ENCODE data around the gene DLG3.
"Not testable (repeated sequence)": the region's sequence is repeated elsewhere in the genome, so short reads cannot be mapped to it uniquely, and the experiment has no call there.

The DLG3 gene

GRCh38 chrX:70444326-70444945 lies at the start of gene DLG3:
Gene DLG3, plus strand, starts transcription at chrX:70444835. Its CDS starts 367 bp downstream, at chrX:70445202.
- Histone ChIP-seq H3K36me3 (ENCODE audit: insufficient read depth, low read length) (no peaks in the 10 kb centered on the region), H3K27me3 (ENCODE audit: insufficient read depth, low read length, poor library complexity, severe bottlenecking) (no peaks in the 10 kb centered on the region), H3K79me2 (ENCODE audit: insufficient read depth, low read length) (no peaks in the 10 kb centered on the region), H3K4me1 (ENCODE audit: insufficient read depth, low read length, poor library complexity, severe bottlenecking) (peaks cover 2% of the 10 kb centered on the region), H3K9me2 (replicated peaks; ENCODE audit: low read depth, low read length) (no peaks in the 10 kb centered on the region), H3K4me2 (ENCODE audit: low read depth, low read length, poor library complexity, severe bottlenecking) (no peak within 1 kb of the TSS), H4K20me1 (ENCODE audit: insufficient read depth, low read length, poor library complexity, severe bottlenecking) (no peaks in the 10 kb centered on the region), H2AFZ (ENCODE audit: low read length) (no peak within 1 kb of the TSS), H3K4me3 (ENCODE audit: low read length, poor library complexity, severe bottlenecking) (no peak within 1 kb of the TSS), H3K9me3 (ENCODE audit: insufficient read depth, low read depth, low read length) (no peaks in the 10 kb centered on the region), H3K9ac (ENCODE audit: low read depth, low read length, poor library complexity, severe bottlenecking) (no peak within 1 kb of the TSS), H3F3A (ENCODE audit: low read depth) (no peaks in the 10 kb centered on the region)
- no peak for TF ChIP-seq CTCF (conservative IDR thresholded peaks at IDR 0.05; ENCODE audit: low read length)
- TF ChIP-seq EZH2phosphoT487 (IDR thresholded peaks at IDR 0.05; ENCODE audit: borderline replicate concordance) = no peak

- Histone ChIP-seq H3F3A (ENCODE audit: low read depth) (no peaks in the 10 kb centered on the region), H3K4me3 (ENCODE audit: low read length, poor library complexity, severe bottlenecking) (no peak overlapping the region), H3K9me2 (replicated peaks; ENCODE audit: low read depth, low read length) (no peaks in the 10 kb centered on the region), H3K4me1 (ENCODE audit: insufficient read depth, low read length, poor library complexity, severe bottlenecking) (no peaks in the 10 kb centered on the region), H3K27me3 (ENCODE audit: insufficient read depth, low read length, poor library complexity, severe bottlenecking) (no peaks in the 10 kb centered on the region), H3K4me2 (ENCODE audit: low read depth, low read length, poor library complexity, severe bottlenecking) (no peak overlapping the region), H4K20me1 (ENCODE audit: insufficient read depth, low read length, poor library complexity, severe bottlenecking) (no peaks in the 10 kb centered on the region), H3K79me2 (ENCODE audit: insufficient read depth, low read length) (no peaks in the 10 kb centered on the region), H2AFZ (ENCODE audit: low read length) (no peak overlapping the region), H3K36me3 (ENCODE audit: insufficient read depth, low read length) (peaks cover 63% of the 10 kb centered on the region; the same call in 1 of the 2 replicates), H3K9me3 (ENCODE audit: insufficient read depth, low read depth, low read length) (no peaks in the 10 kb centered on the region), H3K9ac (ENCODE audit: low read depth, low read length, poor library complexity, severe bottlenecking) (no peak overlapping the region)
- TF ChIP-seq CTCF (conservative IDR thresholded peaks at IDR 0.05; ENCODE audit: low read length) = no peak
- TF ChIP-seq EZH2phosphoT487 (IDR thresholded peaks at IDR 0.05; ENCODE audit: borderline replicate concordance) = no peak
These were observed 45.7 kb upstream of the DLG3 start for GRCh38 chrX:70398899-70399298.

GRCh38 chrX:70400181-70400580 lies 44.5 kb upstream of the DLG3 start:
- not testable (repeated sequence) for H3K4me3 ChIP-seq (ENCODE audit: low read length, poor library complexity, severe bottlenecking)
- H3K36me3 ChIP-seq (ENCODE audit: insufficient read depth, low read length) = peaks cover 67% of the 10 kb centered on the region; the same call in 1 of the 2 replicates

GRCh38 chrX:70402721-70403120 lies 41.9 kb upstream of the DLG3 start:
- H3K27me3 ChIP-seq (ENCODE audit: insufficient read depth, low read length, poor library complexity, severe bottlenecking) = no peaks in the 10 kb centered on the region
- no peaks in the 10 kb centered on the region for H4K20me1 ChIP-seq (ENCODE audit: insufficient read depth, low read length, poor library complexity, severe bottlenecking)

More at GRCh38 chrX:70400181-70400580, 44.5 kb upstream of the DLG3 start:
- not testable (repeated sequence) for H3K79me2 ChIP-seq (ENCODE audit: insufficient read depth, low read length); H4K20me1 ChIP-seq (ENCODE audit: insufficient read depth, low read length, poor library complexity, severe bottlenecking); H3K4me2 ChIP-seq (ENCODE audit: low read depth, low read length, poor library complexity, severe bottlenecking); H3K9ac ChIP-seq (ENCODE audit: low read depth, low read length, poor library complexity, severe bottlenecking); H3K9me3 ChIP-seq (ENCODE audit: insufficient read depth, low read depth, low read length); H3F3A ChIP-seq (ENCODE audit: low read depth); H3K4me1 ChIP-seq (ENCODE audit: insufficient read depth, low read length, poor library complexity, severe bottlenecking); H2AFZ ChIP-seq (ENCODE audit: low read length); H3K27me3 ChIP-seq (ENCODE audit: insufficient read depth, low read length, poor library complexity, severe bottlenecking); H3K9me2 ChIP-seq (replicated peaks; ENCODE audit: low read depth, low read length)

More at GRCh38 chrX:70402721-70403120, 41.9 kb upstream of the DLG3 start:
- Histone ChIP-seq H3F3A (ENCODE audit: low read depth) (no peaks in the 10 kb centered on the region), H3K79me2 (ENCODE audit: insufficient read depth, low read length) (no peaks in the 10 kb centered on the region), H3K36me3 (ENCODE audit: insufficient read depth, low read length) (peaks cover 73% of the 10 kb centered on the region; the same call in 1 of the 2 replicates), H3K4me2 (ENCODE audit: low read depth, low read length, poor library complexity, severe bottlenecking) (no peak overlapping the region), H3K9ac (ENCODE audit: low read depth, low read length, poor library complexity, severe bottlenecking) (no peak overlapping the region), H3K9me3 (ENCODE audit: insufficient read depth, low read depth, low read length) (no peaks in the 10 kb centered on the region), H3K9me2 (replicated peaks; ENCODE audit: low read depth, low read length) (no peaks in the 10 kb centered on the region), H3K4me1 (ENCODE audit: insufficient read depth, low read length, poor library complexity, severe bottlenecking) (no peaks in the 10 kb centered on the region), H2AFZ (ENCODE audit: low read length) (no peak overlapping the region), H3K4me3 (ENCODE audit: low read length, poor library complexity, severe bottlenecking) (no peak overlapping the region)
- no peak for TF ChIP-seq CTCF (conservative IDR thresholded peaks at IDR 0.05; ENCODE audit: low read length)
- no peak for TF ChIP-seq EZH2phosphoT487 (IDR thresholded peaks at IDR 0.05; ENCODE audit: borderline replicate concordance)
